GM12873 (cell line): ENCODE results near the gene EML4.

Experiments
- TF ChIP-seq, protein P1 (sequence below): IDR thresholded peaks from 2 replicates; pipeline ENCODE4 v1.5.1; 2012; ENCODE audit warnings: low read depth, mild to moderate bottlenecking, moderate library complexity, low read length, control low read depth; ENCODE audit not compliant: insufficient read depth; ENCODE audit errors: missing control alignments

EML4 gene

DNA sequence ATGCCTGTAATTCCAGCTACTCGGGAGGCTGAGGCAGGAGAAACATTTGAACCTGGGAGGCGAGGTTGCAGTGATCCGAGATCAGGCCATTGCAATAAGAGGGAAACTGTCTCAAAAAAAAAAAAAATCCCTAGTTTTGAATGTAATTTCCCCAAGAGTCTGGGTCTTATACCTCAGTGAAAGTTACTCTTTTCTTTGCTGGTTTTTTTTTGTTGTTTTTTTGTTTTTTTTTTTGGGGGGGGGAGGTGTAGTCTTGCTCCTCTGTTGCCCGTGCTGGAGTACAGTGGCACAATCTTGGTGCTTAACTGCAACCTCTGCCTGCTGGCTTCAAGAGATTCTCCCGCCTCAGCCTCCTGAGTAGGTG, 22.8 kb downstream of the EML4 start:
- TF ChIP-seq, protein P1, sequence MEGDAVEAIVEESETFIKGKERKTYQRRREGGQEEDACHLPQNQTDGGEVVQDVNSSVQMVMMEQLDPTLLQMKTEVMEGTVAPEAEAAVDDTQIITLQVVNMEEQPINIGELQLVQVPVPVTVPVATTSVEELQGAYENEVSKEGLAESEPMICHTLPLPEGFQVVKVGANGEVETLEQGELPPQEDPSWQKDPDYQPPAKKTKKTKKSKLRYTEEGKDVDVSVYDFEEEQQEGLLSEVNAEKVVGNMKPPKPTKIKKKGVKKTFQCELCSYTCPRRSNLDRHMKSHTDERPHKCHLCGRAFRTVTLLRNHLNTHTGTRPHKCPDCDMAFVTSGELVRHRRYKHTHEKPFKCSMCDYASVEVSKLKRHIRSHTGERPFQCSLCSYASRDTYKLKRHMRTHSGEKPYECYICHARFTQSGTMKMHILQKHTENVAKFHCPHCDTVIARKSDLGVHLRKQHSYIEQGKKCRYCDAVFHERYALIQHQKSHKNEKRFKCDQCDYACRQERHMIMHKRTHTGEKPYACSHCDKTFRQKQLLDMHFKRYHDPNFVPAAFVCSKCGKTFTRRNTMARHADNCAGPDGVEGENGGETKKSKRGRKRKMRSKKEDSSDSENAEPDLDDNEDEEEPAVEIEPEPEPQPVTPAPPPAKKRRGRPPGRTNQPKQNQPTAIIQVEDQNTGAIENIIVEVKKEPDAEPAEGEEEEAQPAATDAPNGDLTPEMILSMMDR = no peak

GRCh38 chr2:42192652-42193566, 23.8 kb downstream of the EML4 start:
- TF ChIP-seq, protein P1 = no peak

DNA sequence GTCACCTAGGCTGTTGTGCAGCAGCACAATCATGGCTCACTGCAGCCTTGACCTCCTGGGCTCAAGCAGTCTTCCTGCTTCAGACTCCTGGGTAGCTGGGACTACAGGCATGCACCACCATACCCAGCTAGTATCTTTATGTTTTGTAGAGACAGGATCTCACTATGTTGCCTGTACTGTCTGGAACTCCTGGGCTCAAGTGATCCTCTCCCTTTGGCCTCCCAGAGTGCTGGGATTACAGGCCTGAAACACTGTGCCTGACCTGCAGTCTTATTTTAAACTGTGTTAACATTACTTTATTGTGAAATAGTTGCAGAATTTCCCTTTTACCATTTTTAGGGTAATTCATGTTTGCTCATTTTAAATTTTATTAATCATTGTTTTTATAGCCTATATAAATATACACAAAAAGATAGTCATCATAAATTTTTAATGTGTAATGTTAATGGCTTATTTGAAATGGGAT, 24.6 kb downstream of the EML4 start:
- TF ChIP-seq, protein P1 = no peak

- TF ChIP-seq, protein P1 = no peak
Measured at GRCh38 chr2:42194428-42194827, 25.3 kb downstream of the EML4 start.

- TF ChIP-seq, protein P1 = no peak
Measured at GRCh38 chr2:42195559-42195958, 26.4 kb downstream of the EML4 start.

DNA sequence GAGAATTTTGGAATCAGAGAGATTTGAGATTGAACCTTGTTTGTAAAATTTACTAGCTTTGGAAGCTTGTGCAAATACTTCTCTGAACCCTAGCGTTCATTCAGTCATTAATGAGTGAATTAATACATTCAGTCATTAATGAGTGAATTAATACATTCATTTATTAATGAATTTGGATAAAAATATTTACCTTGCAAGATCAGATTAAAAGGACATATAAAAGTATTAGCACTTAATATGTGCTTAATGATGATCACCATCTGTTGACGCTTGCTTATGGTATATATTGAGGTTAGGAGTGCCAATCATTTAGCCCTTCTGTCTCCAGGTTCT, 26.9 kb downstream of the EML4 start:
- TF ChIP-seq, protein P1 = no peak

DNA sequence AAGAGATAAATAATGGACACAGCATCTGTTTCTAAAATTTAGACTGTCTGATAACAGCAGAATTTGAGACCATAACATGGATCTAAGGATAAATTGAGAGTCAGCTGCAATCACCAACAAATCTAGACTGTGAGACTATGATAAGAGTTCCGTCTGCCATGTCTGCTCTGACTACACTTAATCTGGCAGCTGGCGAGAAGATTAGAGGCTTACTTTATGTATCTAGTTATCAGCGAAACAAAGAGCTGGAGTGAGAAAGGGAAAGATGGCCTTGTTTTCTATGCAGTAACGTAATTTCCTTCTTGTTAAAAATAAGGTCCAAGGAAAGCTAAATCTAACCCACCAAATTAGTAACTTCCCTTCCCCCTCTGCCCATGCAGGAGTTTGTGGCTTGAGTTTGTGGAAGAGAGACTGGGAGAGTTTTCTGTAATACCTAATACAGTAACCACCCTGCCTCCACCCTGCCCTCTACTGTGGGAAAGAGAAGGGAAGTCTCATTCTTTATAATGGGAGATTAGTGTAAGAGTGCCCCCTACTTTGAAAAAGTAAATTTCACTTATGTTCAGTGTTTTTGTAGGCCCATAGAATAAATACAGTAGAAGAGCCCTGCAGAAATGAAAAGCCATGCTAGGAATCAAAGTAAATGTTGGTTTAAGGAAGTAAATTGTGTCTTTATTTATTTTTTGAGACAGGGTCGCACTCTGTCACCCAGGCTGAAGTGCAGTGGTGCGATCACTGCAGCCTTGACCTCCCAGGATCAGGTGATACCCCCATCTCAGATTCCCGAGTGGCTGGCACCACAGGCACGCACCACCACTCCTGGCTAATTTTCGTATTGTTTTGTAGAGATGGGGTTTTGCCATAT, 27.5 kb downstream of the EML4 start:
- TF ChIP-seq, protein P1 = peak; percentile 40
